Keratinocyte (primary cell): ENCODE results near the gene INIP. TPM values are rescaled to one million over a fixed set of nuclear protein-coding genes. Genes with fewer than 3 reads are reported as not detected.
"Not testable (repeated sequence)": the region's sequence is repeated elsewhere in the genome, so short reads cannot be mapped to it uniquely, and the experiment has no call there.

Source experiments
- DNase-seq: peaks from one replicate; pipeline ENCODE4 v3.0.0-alpha.2; 2011; ENCODE audit warnings: low read depth, missing footprints, low spot score
- FAIRE-seq: peaks from 2 replicates; lab custom pipeline; 2011; peaks lifted over from hg19 to GRCh38; lab: Jason Lieb, UNC
- H2AFZ ChIP-seq: 2 replicates; pipeline ENCODE4 v1.6.0; 2012; ENCODE audit warnings: low read length, control low read depth, inconsistent platforms; ENCODE audit not compliant: control insufficient read depth
- H3K27ac ChIP-seq: 2 replicates; pipeline ENCODE4 v1.5.1; 2011; ENCODE audit warnings: low read length; ENCODE audit not compliant: control insufficient read depth, insufficient read depth
- H3K27me3 ChIP-seq: 3 replicates; pipeline ENCODE4 v1.6.0; 2011; ENCODE audit warnings: low read length; ENCODE audit not compliant: control insufficient read depth, insufficient read depth; ENCODE audit errors: extremely low read depth
- H3K36me3 ChIP-seq, 2 experiments: 2 replicates in 1 of 2; 3 replicates in 1 of 2; pipeline ENCODE4 v1.5.1; 2011; ENCODE audit warnings: low read length in 2 of 2, mild to moderate bottlenecking in 1 of 2; ENCODE audit not compliant: control insufficient read depth in 2 of 2, insufficient read depth in 2 of 2; ENCODE audit errors: extremely low read depth in 1 of 2
- H3K4me1 ChIP-seq: 3 replicates; pipeline ENCODE4 v1.5.1; 2011; ENCODE audit warnings: low read length; ENCODE audit not compliant: control insufficient read depth, insufficient read depth; ENCODE audit errors: extremely low read depth
- H3K4me2 ChIP-seq: 3 replicates; pipeline ENCODE4 v1.6.0; 2011; ENCODE audit warnings: low read depth, low read length; ENCODE audit not compliant: control insufficient read depth, insufficient read depth; ENCODE audit errors: extremely low read depth
- H3K4me3 ChIP-seq, 3 experiments: fragments of 200-600 bp in 1 of 3; sonication (generic) in 1 of 3; 2 replicates in 2 of 3; 3 replicates in 1 of 3; pipeline ENCODE4 v1.5.1; 2011 to 2016; ENCODE audit warnings: low read length in 3 of 3, mild to moderate bottlenecking in 3 of 3, control low read depth in 2 of 3, inconsistent platforms in 1 of 3, low read depth in 1 of 3, mixed read lengths in 1 of 3, mixed run types in 1 of 3, moderate library complexity in 1 of 3; ENCODE audit not compliant: control insufficient read depth in 2 of 3, insufficient read depth in 2 of 3; ENCODE audit errors: extremely low read depth in 1 of 3
- H3K79me2 ChIP-seq: 2 replicates; pipeline ENCODE4 v1.6.0; 2012; ENCODE audit warnings: low read length; ENCODE audit not compliant: control insufficient read depth, insufficient read depth
- H3K9ac ChIP-seq: 3 replicates; pipeline ENCODE4 v1.6.0; 2011; ENCODE audit warnings: low read length; ENCODE audit not compliant: control insufficient read depth, insufficient read depth; ENCODE audit errors: extremely low read depth
- H3K9me1 ChIP-seq: 3 replicates; pipeline ENCODE4 v1.6.0; 2011; ENCODE audit warnings: low read length; ENCODE audit not compliant: control insufficient read depth, insufficient read depth; ENCODE audit errors: extremely low read depth
- H3K9me3 ChIP-seq: 2 replicates; pipeline ENCODE4 v1.5.1; 2012; ENCODE audit warnings: low read depth, low read length; ENCODE audit not compliant: control insufficient read depth
- H4K20me1 ChIP-seq: 3 replicates; pipeline ENCODE4 v1.6.0; 2011; ENCODE audit warnings: low read length; ENCODE audit not compliant: control insufficient read depth, insufficient read depth; ENCODE audit errors: extremely low read depth
- CTCF ChIP-seq, 3 experiments: IDR thresholded peaks in 1 of 3; conservative IDR thresholded peaks in 1 of 3; optimal IDR thresholded peaks in 1 of 3; 2 replicates in 2 of 3; 3 replicates in 1 of 3; pipeline versions ENCODE3 to v1.5.1; 2011; ENCODE audit warnings: low read length in 3 of 3, mild to moderate bottlenecking in 3 of 3, moderate library complexity in 2 of 3, control low read depth in 1 of 3, inconsistent platforms in 1 of 3; ENCODE audit not compliant: insufficient read depth in 2 of 3; ENCODE audit errors: extremely low read depth in 1 of 3
- EZH2 ChIP-seq: IDR thresholded peaks from one replicate; pipeline ENCODE4 v1.6.1; 2012; ENCODE audit warnings: inconsistent platforms, mild to moderate bottlenecking, low read length, moderate library complexity
- dilution Hi-C: fragments of 300-500 bp; cut with MboI; formaldehyde crosslinking; loops from one replicate; pipeline ENCODE4 v1.7.0; 2020; ENCODE audit warnings: low sequenced_read_pairs; ENCODE audit not compliant: extremely low pct_ligation_motif_present
- polyA plus RNA-seq, 5 experiments: library from polyadenylated mRNA; depleted of rRNA in 3 of 5; stranded (reverse) in 3 of 5; stranded (forward) in 1 of 5; unstranded in 1 of 5; fragments of >200 nt; gene quantifications; 1 replicate in 1 of 5; 2 replicates in 3 of 5; 3 replicates in 1 of 5; pipeline versions ENCODE4 v1.2.1 to v1.2.3, GENCODE V29; 2011 to 2012; ENCODE audit warnings: missing spikeins in 2 of 5, low read depth in 1 of 5, low replicate concordance in 1 of 5

The INIP gene
- polyA plus RNA-seq, 1 donor (not counting 4 experiments of a cell fraction or from before 2014, with no cell fraction given): 22.0 TPM

GRCh38 chr9:112725961-112726360 is 8.0 kb upstream of the INIP start:
- Histone ChIP-seq H3K9ac (no peak overlapping the region), H3K4me1 (peaks cover 3% of the 10 kb centered on the region), H2AFZ (no peak overlapping the region), H3K9me3 (no peaks in the 10 kb centered on the region), H3K4me3 (no peak overlapping the region), H3K36me3 (no peaks in the 10 kb centered on the region), H3K4me2 (no peak overlapping the region), H3K79me2 (no peaks in the 10 kb centered on the region), H3K27ac (no peak overlapping the region), H3K27me3 (no peaks in the 10 kb centered on the region), H3K9me1 (no peaks in the 10 kb centered on the region), H4K20me1 (no peaks in the 10 kb centered on the region)
- FAIRE-seq (no peak), DNase-seq (no peak)
- TF ChIP-seq EZH2 (no peak), CTCF (optimal IDR thresholded peaks at IDR 0.05 in 1 of 3, IDR thresholded peaks at IDR 0.05 in 1 of 3, conservative IDR thresholded peaks at IDR 0.05 in 1 of 3; ENCODE audit: extremely low read depth in 1 of 3, insufficient read depth in 2 of 3, low read length in 3 of 3) (no peak)
- dilution Hi-C loops: no loop called here

GRCh38 chr9:112722749-112723148 is 4.8 kb upstream of the INIP start:
- H3K36me3 ChIP-seq, H3K27me3 ChIP-seq, H3K27ac ChIP-seq, DNase-seq, H3K4me3 ChIP-seq, H3K79me2 ChIP-seq, H3K9ac ChIP-seq, H3K4me2 ChIP-seq, dilution Hi-C loops, H4K20me1 ChIP-seq, FAIRE-seq, H3K9me3 ChIP-seq, H3K4me1 ChIP-seq, H2AFZ ChIP-seq, H3K9me1 ChIP-seq: not testable (repeated sequence)

GRCh38 chr9:112720113-112720780 is 2.3 kb upstream of the INIP start:
- Histone ChIP-seq H3K4me2 (no peak overlapping the region), H3K27ac (no peak overlapping the region), H3K9me1 (no peaks in the 10 kb centered on the region), H3K36me3 (no peaks in the 10 kb centered on the region), H4K20me1 (no peaks in the 10 kb centered on the region), H3K27me3 (no peaks in the 10 kb centered on the region), H3K4me1 (peaks cover 4% of the 10 kb centered on the region), H3K79me2 (peaks cover 7% of the 10 kb centered on the region), H2AFZ (no peak overlapping the region), H3K9me3 (no peaks in the 10 kb centered on the region), H3K9ac (no peak overlapping the region), H3K4me3 (no peak overlapping the region)
- dilution Hi-C loops: no loop called here
- TF ChIP-seq EZH2 (no peak), CTCF (optimal IDR thresholded peaks at IDR 0.05 in 1 of 3, IDR thresholded peaks at IDR 0.05 in 1 of 3, conservative IDR thresholded peaks at IDR 0.05 in 1 of 3; ENCODE audit: extremely low read depth in 1 of 3, insufficient read depth in 2 of 3, low read length in 3 of 3) (no peak)
- DNase-seq (no peak), FAIRE-seq (no peak)
